HG03439 (cell line): ENCODE data around the gene CHD9NB.
"Not testable (repeated sequence)": the region's sequence is repeated elsewhere in the genome, so short reads cannot be mapped to it uniquely, and the experiment has no call there.

ENCODE experiments used
- ATAC-seq: cut with Tn5 transposase; IDR thresholded peaks from one replicate; pipeline ENCODE4 v1.9.1; 2021; ENCODE audit warnings: mild to moderate bottlenecking, moderate library complexity; ENCODE audit not compliant: unreplicated experiment

The CHD9NB gene

GRCh38 chr16:53084141-53084541 lies 31.4 kb upstream of the CHD9NB start:
- ATAC-seq, result no peak

GRCh38 chr16:53083119-53083518 lies 30.4 kb upstream of the CHD9NB start:
- no peak for ATAC-seq

GRCh38 chr16:53082509-53082908 lies 29.8 kb upstream of the CHD9NB start:
- ATAC-seq, result no peak

- ATAC-seq, result no peak
These were observed 29.1 kb upstream of the CHD9NB start for GRCh38 chr16:53081686-53082407.

GRCh38 chr16:53081032-53081424 lies 28.3 kb upstream of the CHD9NB start:
- no peak for ATAC-seq

- no peak for ATAC-seq
These were observed 27.8 kb upstream of the CHD9NB start for GRCh38 chr16:53080345-53081031.

- no peak for ATAC-seq
These were observed 26.2 kb upstream of the CHD9NB start for GRCh38 chr16:53078765-53079485.

- ATAC-seq, result no peak
These were observed 25.6 kb upstream of the CHD9NB start for GRCh38 chr16:53078247-53078646.

GRCh38 chr16:53075461-53075860 lies 22.8 kb upstream of the CHD9NB start:
- ATAC-seq, result not testable (repeated sequence)

GRCh38 chr16:53074296-53074695 lies 21.6 kb upstream of the CHD9NB start:
- not testable (repeated sequence) for ATAC-seq

- no peak for ATAC-seq
These were observed 20.3 kb upstream of the CHD9NB start for GRCh38 chr16:53073022-53073421.

GRCh38 chr16:53071748-53072301 lies 19.1 kb upstream of the CHD9NB start:
- ATAC-seq, result peak; percentile 47

- no peak for ATAC-seq
These were observed 17.1 kb upstream of the CHD9NB start for GRCh38 chr16:53069772-53070171.

GRCh38 chr16:53068423-53068833 lies 15.7 kb upstream of the CHD9NB start:
- peak; percentile 47 for ATAC-seq

GRCh38 chr16:53067675-53068074 lies 15.0 kb upstream of the CHD9NB start:
- ATAC-seq, result no peak

- no peak for ATAC-seq
These were observed 12.9 kb upstream of the CHD9NB start for GRCh38 chr16:53065461-53066061.

- ATAC-seq, result no peak
These were observed 11.4 kb upstream of the CHD9NB start for GRCh38 chr16:53064081-53064578.

GRCh38 chr16:53061701-53062159 lies 9.0 kb upstream of the CHD9NB start:
- ATAC-seq, result peak; percentile 92

- peak; percentile 12 for ATAC-seq
These were observed 8.6 kb upstream of the CHD9NB start for GRCh38 chr16:53061256-53061655.

- ATAC-seq, result no peak
These were observed 7.0 kb upstream of the CHD9NB start for GRCh38 chr16:53059672-53060071.

- no peak for ATAC-seq
These were observed 6.2 kb upstream of the CHD9NB start for GRCh38 chr16:53058882-53059281.
